ENCODE data around the gene ODF4. TPM values are rescaled to one million over a fixed set of nuclear protein-coding genes. Genes with fewer than 3 reads are reported as not detected.

The ODF4 gene
- total and polyA plus RNA-seq, 7 experiments from 2014 or later: not detected

DNA sequence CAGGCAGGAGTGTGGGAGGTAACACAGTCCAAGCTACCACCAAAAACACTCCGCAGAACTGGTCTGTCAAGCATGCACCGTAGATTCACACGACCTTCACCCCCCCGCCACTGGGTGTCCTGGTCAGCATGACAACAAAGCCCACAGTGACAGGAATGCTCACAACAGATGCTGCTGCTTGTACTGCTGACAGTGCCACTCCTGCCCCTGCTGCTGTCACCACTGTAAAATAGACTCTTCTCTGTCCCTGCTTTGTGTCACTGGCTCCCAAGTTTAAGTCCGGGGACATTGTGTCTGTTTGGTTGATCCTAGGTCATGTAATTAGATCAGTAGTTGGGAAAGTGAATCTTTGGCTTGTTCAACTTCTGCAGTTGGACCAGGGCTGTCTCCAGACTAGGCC is 7.0 kb upstream of the ODF4 start:
- H3K4me1 Mint-ChIP-seq: peaks cover 0 to 5% (median 1%) of the 10 kb centered on the region in 7 donors
- Histone ChIP-seq H3K27ac (ENCODE audit: low read depth, low read length) (no peak overlapping the region), H3K4me1 (ENCODE audit: control insufficient read depth in 2 of 2, insufficient read depth in 2 of 2, low read length in 2 of 2) (no peaks in the 10 kb centered on the region), H3K36me3 (ENCODE audit: control insufficient read depth in 2 of 3, insufficient read depth in 3 of 3, low read length in 3 of 3) (no peaks in the 10 kb centered on the region), H3K4me3 (ENCODE audit: low read length) (no peak overlapping the region), H3K27me3 (ENCODE audit: control insufficient read depth in 2 of 2, insufficient read depth in 2 of 2, low read length in 2 of 2) (peaks cover 0 to 4% of the 10 kb centered on the region in 2 donors), H3K9me3 (ENCODE audit: control insufficient read depth in 2 of 3, low read length in 3 of 3) (no peaks in the 10 kb centered on the region)
- peaks cover 6 to 15% (median 11%) of the 10 kb centered on the region in 5 donors for H3K27me3 Mint-ChIP-seq
- no peak overlapping the region for H3K4me3 Mint-ChIP-seq
- CTCF ChIA-PET: interaction anchor here (1.3 kb wide), 1 partner anchor 32 kb away, joined by 3 read pairs; no protein-coding TSS in a partner anchor
- DNase-seq: no peak
- intact Hi-C loops (cut with micrococcal nuclease): no loop called here
- POLR2A ChIA-PET: no interaction called here
- no peaks in the 10 kb centered on the region for H3K36me3 Mint-ChIP-seq
- ATAC-seq: no peak
- H3K27ac Mint-ChIP-seq: no peak overlapping the region
- peaks cover 0 to 4% (median 0%) of the 10 kb centered on the region in 11 donors for H3K9me3 Mint-ChIP-seq

DNA sequence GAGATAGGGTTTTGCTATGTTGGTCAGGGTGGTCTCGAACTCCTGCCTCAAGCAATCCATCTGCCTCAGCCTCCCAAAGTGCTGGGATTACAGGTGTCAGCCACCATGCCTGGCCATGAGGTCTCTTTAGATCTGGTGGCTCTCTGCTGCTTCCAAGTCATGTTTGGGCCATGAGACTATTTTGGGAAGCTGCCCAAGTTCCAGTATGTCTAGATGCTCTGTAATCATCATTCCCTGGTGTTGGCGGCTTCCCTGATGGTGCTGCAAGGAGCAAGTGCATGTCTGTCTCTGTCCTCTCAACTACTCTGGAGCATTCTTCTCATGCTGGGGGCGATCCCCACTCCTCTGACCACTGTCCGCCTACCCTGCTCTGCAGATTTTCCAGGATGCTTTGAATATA is 6.4 kb upstream of the ODF4 start:
- Mint-ChIP-seq H3K27ac (no peak overlapping the region), H3K9me3 (peaks cover 0 to 2% (median 0%) of the 10 kb centered on the region in 11 donors), H3K36me3 (no peaks in the 10 kb centered on the region), H3K27me3 (peaks cover under 1 to 13% (median 6%) of the 10 kb centered on the region in 5 donors), H3K4me1 (peaks cover 4 to 11% (median 7%) of the 10 kb centered on the region in 7 donors), H3K4me3 (no peak overlapping the region)
- Histone ChIP-seq H3K27ac (ENCODE audit: low read depth, low read length) (no peak overlapping the region), H3K4me3 (ENCODE audit: low read length) (no peak overlapping the region), H3K4me1 (ENCODE audit: control insufficient read depth in 2 of 2, insufficient read depth in 2 of 2, low read length in 2 of 2) (no peaks in the 10 kb centered on the region), H3K36me3 (ENCODE audit: control insufficient read depth in 2 of 3, insufficient read depth in 3 of 3, low read length in 3 of 3) (no peaks in the 10 kb centered on the region), H3K9me3 (ENCODE audit: control insufficient read depth in 2 of 3, low read length in 3 of 3) (no peaks in the 10 kb centered on the region), H3K27me3 (ENCODE audit: control insufficient read depth in 2 of 2, insufficient read depth in 2 of 2, low read length in 2 of 2) (no peaks in the 10 kb centered on the region)
- DNase-seq: no peak
- CTCF ChIA-PET: interaction anchor here (0.6 kb wide), 1 partner anchor 70 kb away, joined by 3 read pairs; no protein-coding TSS in a partner anchor
- intact Hi-C loops (cut with micrococcal nuclease): no loop called here
- ATAC-seq: no peak
- POLR2A ChIA-PET: no interaction called here

DNA sequence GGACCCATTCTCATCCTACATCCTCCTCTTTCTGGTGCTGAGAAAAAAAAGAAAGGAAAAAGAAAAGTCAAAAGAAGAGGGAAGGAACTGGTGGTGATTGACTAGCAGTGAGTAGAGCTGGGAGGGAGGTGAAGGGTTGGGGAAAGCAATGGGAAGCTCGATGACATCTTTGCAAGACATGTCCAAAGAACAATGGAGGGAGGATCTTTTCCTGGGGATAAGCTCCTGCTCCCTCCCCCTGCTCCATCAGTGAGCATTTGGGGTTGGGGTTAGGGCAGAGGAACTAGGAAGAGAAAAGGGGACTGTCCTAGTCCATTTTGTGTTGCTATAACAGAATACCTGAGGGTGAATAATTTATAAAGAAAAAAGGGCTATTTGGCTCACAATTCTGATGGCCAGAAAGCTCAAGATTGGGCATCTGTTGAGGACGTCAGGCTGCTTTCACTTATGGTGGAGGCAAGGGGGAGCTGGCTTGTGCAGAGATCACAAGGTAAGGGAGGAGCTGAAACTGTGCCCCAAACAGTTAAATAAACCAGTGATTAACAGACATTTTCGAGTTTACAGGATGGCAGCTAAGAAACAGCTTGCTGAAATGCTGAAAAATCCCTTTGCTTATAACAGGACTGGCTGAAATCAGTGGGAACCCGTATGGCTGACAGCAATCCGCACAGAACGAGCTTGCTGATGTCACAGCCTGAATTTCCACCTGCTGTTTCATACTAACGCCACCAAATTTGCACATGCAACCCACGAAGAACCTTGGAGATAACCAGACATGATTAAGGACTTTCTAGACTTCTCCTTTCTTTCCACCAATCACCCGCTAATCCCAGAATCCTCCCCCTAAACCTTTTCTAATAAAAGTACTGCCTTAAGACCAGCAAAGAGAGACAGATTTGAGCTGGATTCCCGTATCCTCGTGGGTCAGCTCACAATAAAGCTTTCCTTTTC is 1.6 kb upstream of the ODF4 start:
- H3K4me1 Mint-ChIP-seq: peaks cover 5 to 14% (median 10%) of the 10 kb centered on the region in 7 donors
- intact Hi-C loops (cut with micrococcal nuclease): no loop called here
- H3K27me3 ChIP-seq (ENCODE audit: control insufficient read depth in 2 of 2, insufficient read depth in 2 of 2, low read length in 2 of 2): no peaks in the 10 kb centered on the region
- no peaks in the 10 kb centered on the region for H3K36me3 Mint-ChIP-seq
- H3K36me3 ChIP-seq (ENCODE audit: control insufficient read depth in 2 of 3, insufficient read depth in 3 of 3, low read length in 3 of 3): no peaks in the 10 kb centered on the region
- no peak overlapping the region for H3K4me3 ChIP-seq (ENCODE audit: low read length)
- no peaks in the 10 kb centered on the region for H3K9me3 ChIP-seq (ENCODE audit: control insufficient read depth in 2 of 3, low read length in 3 of 3)
- H3K9me3 Mint-ChIP-seq: peaks cover 0 to 2% (median 0%) of the 10 kb centered on the region in 11 donors
- peaks cover 0 to 6% (median 0%) of the 10 kb centered on the region in 5 donors for H3K27me3 Mint-ChIP-seq
- CTCF ChIA-PET: interaction anchor here (0.8 to 1.1 kb wide), 3 partner anchors 10 to 22 kb away, joined by 3 read pairs; no protein-coding TSS in a partner anchor
- POLR2A ChIA-PET: interaction anchor here (0.9 kb wide), 1 partner anchor 44 kb away, joined by 3 read pairs; no protein-coding TSS in a partner anchor
- H3K27ac Mint-ChIP-seq: peak overlapping the region in 5 of 9 donors; percentile 12 to 74 (median 43)
- peak overlapping the region in 8 of 10 donors; percentile 29 to 53 (median 39) for H3K4me3 Mint-ChIP-seq
- H3K4me1 ChIP-seq (ENCODE audit: control insufficient read depth in 2 of 2, insufficient read depth in 2 of 2, low read length in 2 of 2): no peaks in the 10 kb centered on the region
- no peak overlapping the region for H3K27ac ChIP-seq (ENCODE audit: low read depth, low read length)
- peak; percentile 78 for ATAC-seq
- DNase-seq: peak in 1 of 9 donors; percentile 5

DNA sequence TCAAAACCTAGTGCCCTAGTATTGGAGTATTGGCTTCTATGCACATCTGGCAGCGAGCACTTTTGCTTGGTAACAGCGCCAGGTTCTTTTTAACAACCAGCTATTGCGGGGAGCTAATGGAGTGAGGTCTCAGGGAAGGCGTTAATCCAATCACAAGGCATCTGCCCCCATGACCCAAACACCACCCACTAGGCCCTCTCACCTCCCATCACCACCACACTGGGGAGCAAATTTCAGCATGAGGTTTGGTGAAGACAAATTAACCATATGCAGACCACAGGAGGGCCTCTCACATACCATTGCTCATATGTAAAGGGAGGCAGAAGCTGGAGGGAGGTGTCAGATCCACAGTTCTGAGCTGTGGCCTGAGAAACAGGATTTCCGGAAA is 893 bp upstream of the ODF4 start:
- Mint-ChIP-seq H3K9me3 (no peaks in the 10 kb centered on the region), H3K36me3 (no peaks in the 10 kb centered on the region), H3K27ac (peak overlapping the region in 3 of 9 donors; percentile 37 to 48 (median 43)), H3K27me3 (peaks cover 0 to 6% (median 0%) of the 10 kb centered on the region in 5 donors), H3K4me3 (no peak overlapping the region), H3K4me1 (peaks cover 5 to 14% (median 10%) of the 10 kb centered on the region in 7 donors)
- Histone ChIP-seq H3K4me1 (ENCODE audit: control insufficient read depth in 2 of 2, insufficient read depth in 2 of 2, low read length in 2 of 2) (no peaks in the 10 kb centered on the region), H3K27ac (ENCODE audit: low read depth, low read length) (no peak overlapping the region), H3K4me3 (ENCODE audit: low read length) (no peak overlapping the region), H3K9me3 (ENCODE audit: control insufficient read depth in 2 of 3, low read length in 3 of 3) (no peaks in the 10 kb centered on the region), H3K36me3 (ENCODE audit: control insufficient read depth in 2 of 3, insufficient read depth in 3 of 3, low read length in 3 of 3) (no peaks in the 10 kb centered on the region), H3K27me3 (ENCODE audit: control insufficient read depth in 2 of 2, insufficient read depth in 2 of 2, low read length in 2 of 2) (no peaks in the 10 kb centered on the region)
- ChIA-PET CTCF (interaction anchor here (0.8 to 1.1 kb wide), 3 partner anchors 11 to 22 kb away, joined by 3 read pairs; no protein-coding TSS in a partner anchor), POLR2A (interaction anchor here (0.6 to 0.9 kb wide), 2 partner anchors 44 to 266 kb away, joined by 3 to 4 read pairs; no protein-coding TSS in a partner anchor)
- intact Hi-C loops (cut with micrococcal nuclease): no loop called here
- DNase-seq (no peak), ATAC-seq (no peak)

DNA sequence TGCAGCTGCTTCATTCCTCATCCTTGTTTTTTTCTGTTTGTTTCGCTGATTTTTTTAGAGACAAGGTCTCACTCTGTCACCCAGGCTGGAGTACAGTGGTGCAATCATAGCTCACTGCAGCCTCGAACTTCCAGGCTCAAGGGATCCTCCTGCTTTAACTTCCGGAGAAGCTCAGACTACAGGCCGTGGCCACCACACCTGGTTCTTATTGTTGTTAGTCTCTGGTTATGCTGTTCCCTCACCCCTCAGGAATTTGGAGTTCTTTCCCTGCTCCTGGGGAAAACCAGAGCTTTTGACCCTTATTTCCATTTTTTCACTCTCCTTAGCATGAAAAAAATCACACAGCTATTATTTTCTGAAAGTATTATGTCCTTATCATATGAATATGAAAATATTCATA is 1.8 kb downstream of the ODF4 start:
- no peak overlapping the region for H3K4me3 ChIP-seq (ENCODE audit: low read length)
- H3K4me3 Mint-ChIP-seq: no peak overlapping the region
- ATAC-seq: no peak
- no peaks in the 10 kb centered on the region for H3K36me3 Mint-ChIP-seq
- no peaks in the 10 kb centered on the region for H3K9me3 ChIP-seq (ENCODE audit: control insufficient read depth in 2 of 3, low read length in 3 of 3)
- H3K27ac ChIP-seq (ENCODE audit: low read depth, low read length): no peak overlapping the region
- peaks cover 5 to 14% (median 10%) of the 10 kb centered on the region in 7 donors for H3K4me1 Mint-ChIP-seq
- no peaks in the 10 kb centered on the region for H3K36me3 ChIP-seq (ENCODE audit: control insufficient read depth in 2 of 3, insufficient read depth in 3 of 3, low read length in 3 of 3)
- CTCF ChIA-PET: no interaction called here
- no peaks in the 10 kb centered on the region for H3K4me1 ChIP-seq (ENCODE audit: control insufficient read depth in 2 of 2, insufficient read depth in 2 of 2, low read length in 2 of 2)
- H3K27me3 Mint-ChIP-seq: peaks cover 0 to 20% (median 4%) of the 10 kb centered on the region in 5 donors
- no peaks in the 10 kb centered on the region for H3K27me3 ChIP-seq (ENCODE audit: control insufficient read depth in 2 of 2, insufficient read depth in 2 of 2, low read length in 2 of 2)
- peaks cover 0 to 2% (median 0%) of the 10 kb centered on the region in 11 donors for H3K9me3 Mint-ChIP-seq
- no peak overlapping the region for H3K27ac Mint-ChIP-seq
- no peak for DNase-seq
- POLR2A ChIA-PET: no interaction called here
- intact Hi-C loops (cut with micrococcal nuclease): no loop called here

DNA sequence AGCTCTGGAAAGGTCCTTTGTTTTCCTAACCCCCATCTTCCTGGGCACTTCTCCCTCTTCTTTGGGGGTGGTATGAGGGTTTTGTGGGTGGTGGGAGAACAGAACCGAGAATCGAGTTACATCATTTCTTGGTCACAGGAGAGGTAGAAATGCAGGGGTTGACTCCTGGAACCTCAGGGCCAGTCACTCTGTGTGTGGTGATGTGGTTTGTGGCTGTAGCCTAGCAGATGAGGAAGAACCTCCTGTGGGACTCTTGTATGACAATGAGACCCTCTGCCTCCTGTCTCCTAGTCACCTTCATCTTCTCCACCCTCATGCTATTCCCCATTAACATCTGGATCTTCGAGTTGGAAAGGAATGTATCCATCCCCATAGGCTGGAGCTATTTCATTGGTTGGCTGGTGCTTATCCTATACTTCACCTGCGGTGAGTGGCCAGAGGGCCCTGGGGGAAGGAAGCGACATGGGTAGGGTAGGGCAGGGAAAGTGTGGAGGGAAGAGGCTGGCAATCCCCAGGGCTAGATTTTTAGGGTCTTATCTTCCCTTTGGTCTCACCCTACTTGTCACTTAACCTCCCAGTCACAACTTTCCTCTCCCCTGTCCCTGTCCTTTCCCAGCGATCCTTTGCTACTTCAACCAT is 5.5 kb downstream of the ODF4 start:
- ChIA-PET POLR2A (no interaction called here), CTCF (no interaction called here)
- Mint-ChIP-seq H3K9me3 (peaks cover 0 to 2% (median 0%) of the 10 kb centered on the region in 11 donors), H3K4me1 (no peaks in the 10 kb centered on the region), H3K27me3 (peaks cover 11 to 30% (median 13%) of the 10 kb centered on the region in 5 donors), H3K4me3 (no peak overlapping the region), H3K27ac (no peak overlapping the region), H3K36me3 (no peaks in the 10 kb centered on the region)
- ATAC-seq (peak; percentile 37), DNase-seq (no peak)
- no peaks in the 10 kb centered on the region for H3K27me3 ChIP-seq (ENCODE audit: control insufficient read depth in 2 of 2, insufficient read depth in 2 of 2, low read length in 2 of 2)
- no peaks in the 10 kb centered on the region for H3K4me1 ChIP-seq (ENCODE audit: control insufficient read depth in 2 of 2, insufficient read depth in 2 of 2, low read length in 2 of 2)
- no peak overlapping the region for H3K4me3 ChIP-seq (ENCODE audit: low read length)
- intact Hi-C loops (cut with micrococcal nuclease): no loop called here
- H3K36me3 ChIP-seq (ENCODE audit: control insufficient read depth in 2 of 3, insufficient read depth in 3 of 3, low read length in 3 of 3): no peaks in the 10 kb centered on the region
- no peaks in the 10 kb centered on the region for H3K9me3 ChIP-seq (ENCODE audit: control insufficient read depth in 2 of 3, low read length in 3 of 3)
- no peak overlapping the region for H3K27ac ChIP-seq (ENCODE audit: low read depth, low read length)

Data from naive thymus-derived CD4-positive, alpha-beta T cell (primary cell).